ENCODE data around the gene CCDC182.
A peak's percentile ranks its signal among the peaks of the same experiment; 100 is the strongest.

GRCh38 chr17:57783338-57783742, 38.2 kb upstream of the CCDC182 start:
- TF ChIP-seq PBX3 (IDR thresholded peaks at IDR 0.05), result no peak
- TF ChIP-seq CTCF (IDR thresholded peaks at IDR 0.05), result peak; percentile 94
- no peak for TF ChIP-seq TAF1 (IDR thresholded peaks at IDR 0.05; ENCODE audit: borderline replicate concordance, low read depth, low read length)
- no peak for TF ChIP-seq REST (IDR thresholded peaks at IDR 0.05; ENCODE audit: low read depth, low read length)
- no peak for TF ChIP-seq SIN3A (IDR thresholded peaks at IDR 0.05; ENCODE audit: borderline replicate concordance, low read depth, low read length)
- no peak for TF ChIP-seq ZBTB33 (IDR thresholded peaks at IDR 0.05; ENCODE audit: borderline replicate concordance, low read depth)
- TF ChIP-seq EP300 (IDR thresholded peaks at IDR 0.05; ENCODE audit: borderline replicate concordance in 1 of 2, low read depth in 1 of 2, low read length in 1 of 2), result peak in 1 of 2 experiments; percentile 65; a peak in 2 of 4 replicates
- TF ChIP-seq JUND (IDR thresholded peaks at IDR 0.05), result no peak
- TF ChIP-seq IRF3 (IDR thresholded peaks at IDR 0.05; ENCODE audit: low read depth, low read length), result no peak; the same call in 1 of the 2 replicates
- TF ChIP-seq SMC3 (IDR thresholded peaks at IDR 0.05; ENCODE audit: low read depth, low read length), result peak; percentile 92
- no peak for TF ChIP-seq GABPA (IDR thresholded peaks at IDR 0.05; ENCODE audit: low read depth)

Measured in SK-N-SH (cell line).